Measurements from ENCODE around the gene METTL5. TPM values are rescaled to one million over a fixed set of nuclear protein-coding genes. Genes with fewer than 3 reads are reported as not detected.
"Not testable (repeated sequence)": the region's sequence is repeated elsewhere in the genome, so short reads cannot be mapped to it uniquely, and the experiment has no call there.

The METTL5 gene
- total and polyA plus RNA-seq, 12 donors = 55.7 to 87.3 (median 69.1) TPM

DNA sequence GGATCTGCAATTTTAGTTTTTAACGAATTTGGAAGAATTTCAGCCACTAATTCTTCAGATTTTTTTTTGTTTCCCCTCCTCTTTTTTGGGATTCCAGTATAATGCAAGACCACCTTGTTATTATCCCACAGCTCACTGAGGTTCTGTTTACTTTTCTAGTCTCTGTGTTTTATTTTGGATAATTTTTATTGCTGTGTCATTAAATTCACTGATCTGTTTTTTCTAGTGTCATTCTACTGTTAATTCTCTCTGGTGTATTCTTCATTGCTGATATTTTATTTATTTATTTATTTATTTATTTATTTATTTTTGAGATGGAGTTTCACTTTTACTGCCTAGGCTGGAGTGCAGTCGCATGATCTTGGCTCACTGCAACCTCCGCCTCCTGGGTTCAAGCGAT lies 34.7 kb upstream of the METTL5 start:
- 96 to 98% methylated on average over 4 of the region's 4 CpGs for WGBS, 2 donors
- ATAC-seq (no peak), DNase-seq (no peak)
- TF ChIP-seq, protein P1, sequence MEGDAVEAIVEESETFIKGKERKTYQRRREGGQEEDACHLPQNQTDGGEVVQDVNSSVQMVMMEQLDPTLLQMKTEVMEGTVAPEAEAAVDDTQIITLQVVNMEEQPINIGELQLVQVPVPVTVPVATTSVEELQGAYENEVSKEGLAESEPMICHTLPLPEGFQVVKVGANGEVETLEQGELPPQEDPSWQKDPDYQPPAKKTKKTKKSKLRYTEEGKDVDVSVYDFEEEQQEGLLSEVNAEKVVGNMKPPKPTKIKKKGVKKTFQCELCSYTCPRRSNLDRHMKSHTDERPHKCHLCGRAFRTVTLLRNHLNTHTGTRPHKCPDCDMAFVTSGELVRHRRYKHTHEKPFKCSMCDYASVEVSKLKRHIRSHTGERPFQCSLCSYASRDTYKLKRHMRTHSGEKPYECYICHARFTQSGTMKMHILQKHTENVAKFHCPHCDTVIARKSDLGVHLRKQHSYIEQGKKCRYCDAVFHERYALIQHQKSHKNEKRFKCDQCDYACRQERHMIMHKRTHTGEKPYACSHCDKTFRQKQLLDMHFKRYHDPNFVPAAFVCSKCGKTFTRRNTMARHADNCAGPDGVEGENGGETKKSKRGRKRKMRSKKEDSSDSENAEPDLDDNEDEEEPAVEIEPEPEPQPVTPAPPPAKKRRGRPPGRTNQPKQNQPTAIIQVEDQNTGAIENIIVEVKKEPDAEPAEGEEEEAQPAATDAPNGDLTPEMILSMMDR (IDR thresholded peaks at IDR 0.05) = no peak
- intact Hi-C loops (cut with DNase I) = no loop called here
- H3K27me3 ChIP-seq = no peaks in the 10 kb centered on the region
- H3K27ac ChIP-seq = no peak overlapping the region
- no peak overlapping the region for H3K4me3 ChIP-seq
- peaks cover 0 to 29% (median 16%) of the 10 kb centered on the region in 9 donors for H3K4me1 ChIP-seq
- H3K36me3 ChIP-seq = peaks cover 0 to 8% (median 0%) of the 10 kb centered on the region in 9 donors
- H3K9me3 ChIP-seq = peaks cover 0 to 3% (median 0%) of the 10 kb centered on the region in 11 donors

DNA sequence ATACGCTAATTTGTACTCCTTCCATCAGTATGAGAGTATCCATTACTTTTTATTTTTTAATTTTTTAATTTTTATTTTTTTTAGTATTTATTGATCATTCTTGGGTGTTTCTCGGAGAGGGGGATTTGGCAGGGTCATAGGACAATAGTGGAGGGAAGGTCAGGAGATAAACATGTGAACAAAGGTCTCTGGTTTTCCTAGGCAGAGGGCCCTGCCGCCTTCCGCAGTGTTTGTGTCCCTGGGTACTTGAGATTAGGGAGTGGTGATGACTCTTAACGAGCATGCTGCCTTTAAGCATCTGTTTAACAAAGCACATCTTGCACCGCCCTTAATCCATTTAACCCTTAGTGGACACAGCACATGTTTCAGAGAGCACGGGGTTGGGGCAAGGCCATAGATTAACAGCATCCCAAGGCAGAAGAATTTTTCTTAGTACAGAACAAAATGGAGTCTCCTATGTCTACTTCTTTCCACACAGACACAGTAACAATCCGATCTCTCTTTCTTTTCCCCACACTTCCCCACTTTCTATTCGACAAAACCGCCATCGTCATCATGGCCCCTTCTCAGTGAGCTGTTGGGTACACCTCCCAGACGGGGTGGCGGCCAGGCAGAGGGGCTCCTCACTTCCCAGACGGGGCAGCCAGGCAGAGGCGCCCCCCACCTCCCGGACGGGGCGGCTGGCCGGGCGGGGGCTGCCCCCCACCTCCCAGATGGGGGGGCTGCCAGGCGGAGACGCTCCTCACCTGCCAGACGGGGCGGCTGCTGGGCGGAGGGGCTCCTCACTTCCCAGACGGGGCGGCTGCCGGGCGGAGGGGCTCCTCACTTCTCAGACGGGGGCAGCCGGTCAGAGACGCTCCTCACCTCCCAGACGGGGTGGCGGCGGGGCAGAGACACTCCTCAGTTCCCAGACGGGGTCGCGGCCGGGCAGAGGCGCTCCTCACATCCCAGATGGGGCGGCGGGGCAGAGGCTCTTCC lies 30.9 kb upstream of the METTL5 start:
- H3K27ac ChIP-seq; ATAC-seq; H3K4me3 ChIP-seq; DNase-seq; H3K36me3 ChIP-seq; intact Hi-C loops (cut with DNase I); H3K9me3 ChIP-seq; H3K27me3 ChIP-seq: not testable (repeated sequence)
- WGBS, 2 donors = 94 to 95% methylated on average over 34 to 36 of the region's 42 CpGs
- H3K4me1 ChIP-seq = peaks cover 0 to 36% (median 7%) of the 10 kb centered on the region in 9 donors

DNA sequence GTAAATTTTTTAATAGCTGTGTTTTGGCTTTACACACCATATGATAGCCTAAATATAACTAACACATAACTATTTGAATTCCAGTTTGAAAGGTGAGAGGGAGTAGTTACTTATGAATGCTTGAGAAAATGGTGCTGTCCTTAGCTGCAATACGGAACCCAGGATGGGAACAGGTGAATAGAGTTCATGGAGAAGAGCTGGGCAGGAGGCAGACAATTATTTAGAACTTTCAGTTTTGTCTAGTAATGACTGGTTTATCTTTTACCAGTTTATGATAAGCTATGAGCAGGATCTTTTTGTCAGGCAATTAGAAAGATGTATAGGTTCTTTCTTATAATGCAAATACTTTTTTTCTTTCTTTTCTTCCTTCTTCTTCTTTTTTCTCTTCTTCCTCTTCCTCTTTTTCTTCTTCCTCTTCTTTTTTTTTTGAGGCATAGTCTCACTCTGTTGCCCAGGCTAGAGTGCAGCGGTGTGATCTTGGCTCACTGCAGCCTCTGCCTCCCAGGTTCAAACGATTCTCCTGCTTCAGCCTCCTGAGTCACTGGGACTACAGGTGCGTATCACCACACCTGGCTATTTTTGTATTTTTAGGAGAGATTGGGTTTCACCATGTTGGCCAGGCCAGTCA lies 28.4 kb upstream of the METTL5 start:
- Histone ChIP-seq H3K9me3 (peaks cover 0 to 7% (median 0%) of the 10 kb centered on the region in 11 donors), H3K27ac (no peak overlapping the region), H3K36me3 (peaks cover 0 to 8% (median 0%) of the 10 kb centered on the region in 9 donors), H3K4me3 (no peak overlapping the region), H3K27me3 (no peaks in the 10 kb centered on the region), H3K4me1 (peaks cover 2 to 51% (median 22%) of the 10 kb centered on the region in 9 donors)
- ATAC-seq (no peak), DNase-seq (no peak)
- TF ChIP-seq, protein P1 (IDR thresholded peaks at IDR 0.05) = no peak
- intact Hi-C loops (cut with DNase I) = no loop called here
- 76 to 91% methylated on average over 4 of the region's 4 CpGs for WGBS, 2 donors

DNA sequence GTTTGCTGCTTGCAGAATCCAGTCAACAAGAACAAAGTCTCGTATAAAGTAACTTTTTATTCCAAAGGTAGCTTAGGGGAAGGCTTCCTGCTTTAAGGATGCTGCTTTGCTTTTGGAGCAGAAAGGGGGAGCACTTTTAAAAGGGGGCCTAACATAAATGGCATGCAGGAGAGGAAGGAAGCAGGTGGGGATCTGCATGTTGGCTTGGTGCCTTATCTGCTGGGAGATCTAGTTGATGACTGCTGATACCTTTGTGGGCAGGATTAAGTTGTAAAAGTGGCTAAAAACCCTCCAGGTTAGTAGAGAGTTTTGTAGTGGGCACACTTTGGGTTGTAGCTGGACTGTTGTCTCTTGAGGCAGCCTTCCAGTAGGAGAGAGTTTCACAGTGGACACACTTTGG lies 25.0 kb upstream of the METTL5 start:
- Histone ChIP-seq H3K9me3 (peaks cover 0 to 4% (median 0%) of the 10 kb centered on the region in 11 donors), H3K27ac (peak overlapping the region in 1 of 10 donors; percentile 41), H3K27me3 (no peaks in the 10 kb centered on the region), H3K36me3 (peaks cover 0 to 8% (median 0%) of the 10 kb centered on the region in 9 donors), H3K4me3 (no peak overlapping the region), H3K4me1 (peaks cover 4 to 64% (median 36%) of the 10 kb centered on the region in 9 donors)
- intact Hi-C loops (cut with DNase I) = no loop called here
- ATAC-seq (no peak), DNase-seq (no peak)
- WGBS, 2 donors = 88 to 94% methylated on average over 1 of the region's 1 CpG
- TF ChIP-seq, protein P1 (IDR thresholded peaks at IDR 0.05) = no peak

DNA sequence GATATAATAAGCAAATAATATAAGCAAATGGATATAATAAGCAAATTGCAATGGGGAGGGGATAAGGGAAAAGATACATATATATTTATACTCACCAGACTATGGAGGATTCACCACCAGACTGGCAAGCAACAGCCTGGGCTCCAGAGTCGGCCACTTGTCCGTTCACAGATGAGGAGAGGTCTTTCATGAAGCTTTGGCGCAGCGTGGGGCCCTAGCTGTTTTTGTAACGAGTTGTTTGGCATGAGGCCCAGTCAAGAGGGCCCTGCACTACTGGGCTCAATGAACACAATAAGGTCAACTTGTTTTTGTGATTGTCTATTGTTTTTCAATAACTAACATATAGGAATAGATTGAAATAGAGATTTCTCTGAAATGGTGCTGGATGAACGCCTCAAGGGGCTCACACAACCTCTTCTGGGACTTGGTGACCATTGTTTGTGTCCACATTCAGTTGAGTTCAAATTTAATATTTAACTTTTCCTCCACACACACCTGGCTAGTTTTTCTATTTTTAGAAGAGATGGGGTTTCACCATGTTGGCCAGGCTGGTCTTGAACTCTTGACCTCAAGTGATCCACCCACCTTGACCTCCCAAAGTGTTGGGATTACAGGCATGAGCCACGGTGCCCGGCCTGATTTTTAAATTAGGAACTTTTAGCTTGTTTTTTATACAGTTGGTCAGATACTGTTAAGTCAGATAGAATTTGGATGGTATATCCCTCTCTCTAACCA lies 24.4 kb upstream of the METTL5 start:
- 55 to 70% methylated on average over 8 of the region's 8 CpGs for WGBS, 2 donors
- intact Hi-C loops (cut with DNase I); H3K36me3 ChIP-seq; H3K27me3 ChIP-seq; H3K4me3 ChIP-seq; H3K9me3 ChIP-seq; DNase-seq: not testable (repeated sequence)
- Histone ChIP-seq H3K27ac (peak overlapping the region in 1 of 10 donors; percentile 41), H3K4me1 (peaks cover 4 to 62% (median 36%) of the 10 kb centered on the region in 9 donors)
- ATAC-seq = peak in 4 of 8 donors; percentile 53 to 62 (median 59)
